ENCODE measurements around the gene SIN3B.
A peak's percentile ranks its signal among the peaks of the same experiment; 100 is the strongest.

SIN3B gene

GRCh38 chr19:16892436-16892835 is 63.2 kb downstream of the SIN3B start:
- TF ChIP-seq EP300 (IDR thresholded peaks at IDR 0.05; ENCODE audit: borderline replicate concordance) (no peak), CEBPB (IDR thresholded peaks at IDR 0.05) (no peak), TAF1 (IDR thresholded peaks at IDR 0.05; ENCODE audit: low read depth) (no peak), TCF12 (IDR thresholded peaks at IDR 0.05; ENCODE audit: low read depth) (no peak), TEAD4 (IDR thresholded peaks at IDR 0.05) (no peak), FOXM1 (IDR thresholded peaks at IDR 0.05; ENCODE audit: borderline replicate concordance, low read depth) (no peak), RAD21 (IDR thresholded peaks at IDR 0.05; ENCODE audit: low read depth) (no peak), YY1 (IDR thresholded peaks at IDR 0.05; ENCODE audit: low read depth) (no peak)

- no peak for TF ChIP-seq TAF1 (IDR thresholded peaks at IDR 0.05; ENCODE audit: low read depth)
- TF ChIP-seq ZBTB7A (IDR thresholded peaks at IDR 0.05; ENCODE audit: low read depth) = no peak
- no peak for TF ChIP-seq USF1 (IDR thresholded peaks at IDR 0.05)
- no peak for TF ChIP-seq YY1 (IDR thresholded peaks at IDR 0.05; ENCODE audit: low read depth)
- TF ChIP-seq FOXM1 (IDR thresholded peaks at IDR 0.05; ENCODE audit: borderline replicate concordance, low read depth) = no peak
- no peak for TF ChIP-seq TCF12 (IDR thresholded peaks at IDR 0.05; ENCODE audit: low read depth)
These were observed 63.9 kb downstream of the SIN3B start for GRCh38 chr19:16892868-16893685.

- TF ChIP-seq MAX (IDR thresholded peaks at IDR 0.05) = no peak
- TF ChIP-seq TCF12 (IDR thresholded peaks at IDR 0.05; ENCODE audit: low read depth) = no peak
- TF ChIP-seq YY1 (IDR thresholded peaks at IDR 0.05; ENCODE audit: low read depth) = no peak
These were observed 64.4 kb downstream of the SIN3B start for GRCh38 chr19:16893686-16893989.

GRCh38 chr19:16894080-16894479 is 64.9 kb downstream of the SIN3B start:
- TF ChIP-seq FOXM1 (IDR thresholded peaks at IDR 0.05; ENCODE audit: borderline replicate concordance, low read depth) (no peak), CEBPB (IDR thresholded peaks at IDR 0.05) (no peak), MAX (IDR thresholded peaks at IDR 0.05) (no peak), NFIC (IDR thresholded peaks at IDR 0.05) (no peak), ZBTB7A (IDR thresholded peaks at IDR 0.05; ENCODE audit: low read depth) (no peak), TAF1 (IDR thresholded peaks at IDR 0.05; ENCODE audit: low read depth) (no peak), TEAD4 (IDR thresholded peaks at IDR 0.05) (no peak), RAD21 (IDR thresholded peaks at IDR 0.05; ENCODE audit: low read depth) (no peak), EP300 (IDR thresholded peaks at IDR 0.05; ENCODE audit: borderline replicate concordance) (no peak), USF1 (IDR thresholded peaks at IDR 0.05) (no peak), CREB1 (IDR thresholded peaks at IDR 0.05; ENCODE audit: low read depth) (no peak), YY1 (IDR thresholded peaks at IDR 0.05; ENCODE audit: low read depth) (no peak), TCF12 (IDR thresholded peaks at IDR 0.05; ENCODE audit: low read depth) (no peak), EGR1 (IDR thresholded peaks at IDR 0.05) (no peak), REST (IDR thresholded peaks at IDR 0.05; ENCODE audit: low read depth) (no peak)

- TF ChIP-seq TCF12 (IDR thresholded peaks at IDR 0.05; ENCODE audit: low read depth) = no peak
- no peak for TF ChIP-seq YY1 (IDR thresholded peaks at IDR 0.05; ENCODE audit: low read depth)
- TF ChIP-seq NFIC (IDR thresholded peaks at IDR 0.05) = no peak
- TF ChIP-seq FOXM1 (IDR thresholded peaks at IDR 0.05; ENCODE audit: borderline replicate concordance, low read depth) = no peak
- no peak for TF ChIP-seq EP300 (IDR thresholded peaks at IDR 0.05; ENCODE audit: borderline replicate concordance)
- TF ChIP-seq MAX (IDR thresholded peaks at IDR 0.05) = no peak
- no peak for TF ChIP-seq CREB1 (IDR thresholded peaks at IDR 0.05; ENCODE audit: low read depth)
- no peak for TF ChIP-seq EGR1 (IDR thresholded peaks at IDR 0.05)
- TF ChIP-seq TEAD4 (IDR thresholded peaks at IDR 0.05) = no peak
- no peak for TF ChIP-seq TAF1 (IDR thresholded peaks at IDR 0.05; ENCODE audit: low read depth)
- no peak for TF ChIP-seq USF1 (IDR thresholded peaks at IDR 0.05)
- TF ChIP-seq ZBTB7A (IDR thresholded peaks at IDR 0.05; ENCODE audit: low read depth) = no peak
- no peak for TF ChIP-seq RAD21 (IDR thresholded peaks at IDR 0.05; ENCODE audit: low read depth)
These were observed 66.4 kb downstream of the SIN3B start for GRCh38 chr19:16895467-16896145.

GRCh38 chr19:16896146-16897028 is 67.2 kb downstream of the SIN3B start:
- TF ChIP-seq FOXM1 (IDR thresholded peaks at IDR 0.05; ENCODE audit: borderline replicate concordance, low read depth) (no peak), YY1 (IDR thresholded peaks at IDR 0.05; ENCODE audit: low read depth) (no peak), USF1 (IDR thresholded peaks at IDR 0.05) (no peak), EGR1 (IDR thresholded peaks at IDR 0.05) (0 out of 2 replicates have a peak, but pooled peaks have one; percentile 43), CEBPB (IDR thresholded peaks at IDR 0.05) (no peak), TEAD4 (IDR thresholded peaks at IDR 0.05) (no peak), CREB1 (IDR thresholded peaks at IDR 0.05; ENCODE audit: low read depth) (no peak), ZBTB7A (IDR thresholded peaks at IDR 0.05; ENCODE audit: low read depth) (peak; percentile 64; the same call in 1 of the 2 replicates)

All from Ishikawa (cell line).